GM18909 (cell line): ENCODE data around the gene LIN52.

Experiments used
- ATAC-seq: cut with Tn5 transposase; IDR thresholded peaks from one replicate; pipeline ENCODE4 v1.9.1; 2021; ENCODE audit warnings: mild to moderate bottlenecking; ENCODE audit not compliant: unreplicated experiment, poor library complexity

The LIN52 gene

DNA sequence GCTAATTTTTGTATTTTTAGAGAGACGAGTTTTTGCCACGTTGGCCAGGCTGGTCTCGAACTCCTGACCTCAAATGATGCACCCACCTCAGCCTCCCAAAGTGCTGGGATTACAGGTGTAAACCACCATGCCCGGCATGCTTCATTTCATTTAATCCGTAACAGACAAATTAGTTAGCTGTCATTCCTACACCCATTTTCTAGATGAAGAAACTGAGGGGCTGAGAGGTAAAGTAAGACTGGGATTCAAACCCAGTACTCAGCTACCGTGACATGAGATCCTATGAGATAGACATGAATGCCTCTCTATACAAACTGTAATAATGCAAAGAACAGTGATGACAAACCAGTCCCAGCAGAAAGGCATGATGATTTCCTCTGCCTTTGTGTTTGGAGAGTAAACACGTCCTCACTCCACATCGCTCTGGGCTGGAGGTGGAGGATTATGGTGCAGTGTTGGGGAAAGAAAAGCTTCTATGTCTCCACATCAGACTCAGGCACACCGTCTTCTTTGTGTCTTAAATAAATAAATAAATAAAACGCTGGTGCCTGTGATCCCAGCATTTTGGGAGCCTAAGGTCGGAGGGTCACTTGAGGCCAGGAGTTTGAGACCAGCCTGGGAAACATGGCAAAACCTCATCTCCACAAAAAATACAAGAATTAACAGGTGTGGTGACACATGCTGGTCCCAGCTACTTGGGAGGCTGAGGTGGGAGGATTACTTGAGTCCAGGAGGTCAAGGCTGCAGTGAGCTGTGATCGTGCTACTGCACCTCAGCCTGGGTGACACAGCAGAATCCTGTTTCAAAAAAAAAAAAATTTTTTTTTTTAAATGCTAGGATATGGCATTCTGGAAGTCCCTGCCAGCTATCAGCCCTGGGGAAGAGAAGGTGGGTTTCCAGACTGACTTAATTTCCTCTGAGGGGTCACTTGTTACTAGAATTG, 164.9 kb downstream of the LIN52 start:
- no peak for ATAC-seq
